Rectal smooth muscle tissue (tissue), 1 donor: ENCODE measurements around the gene SLC35G1.

Source experiments
- H3K27ac ChIP-seq: one replicate; pipeline ENCODE4 v1.7.0; 2013; ENCODE audit warnings: low read depth, low read length, inconsistent platforms
- H3K27me3 ChIP-seq: one replicate; pipeline ENCODE4 v1.7.0; 2013; ENCODE audit warnings: low read length; ENCODE audit not compliant: control insufficient read depth, insufficient read depth
- H3K36me3 ChIP-seq: one replicate; pipeline ENCODE4 v1.7.0; 2013; ENCODE audit warnings: low read length; ENCODE audit not compliant: control insufficient read depth, insufficient read depth
- H3K4me1 ChIP-seq: one replicate; pipeline ENCODE4 v1.7.0; 2013; ENCODE audit warnings: low read length; ENCODE audit not compliant: control insufficient read depth, insufficient read depth
- H3K4me3 ChIP-seq: one replicate; pipeline ENCODE4 v1.7.0; 2013; ENCODE audit warnings: low read length
- H3K9ac ChIP-seq: one replicate; pipeline ENCODE4 v1.7.0; 2013; ENCODE audit warnings: low read length

SLC35G1 gene

GRCh38 chr10:93938140-93938539 is 44.4 kb downstream of the SLC35G1 start:
- H3K27ac ChIP-seq: no peak overlapping the region
- H3K4me1 ChIP-seq: no peaks in the 10 kb centered on the region
- no peaks in the 10 kb centered on the region for H3K36me3 ChIP-seq
- no peaks in the 10 kb centered on the region for H3K27me3 ChIP-seq
- H3K4me3 ChIP-seq: no peak overlapping the region
- H3K9ac ChIP-seq: no peak overlapping the region

DNA sequence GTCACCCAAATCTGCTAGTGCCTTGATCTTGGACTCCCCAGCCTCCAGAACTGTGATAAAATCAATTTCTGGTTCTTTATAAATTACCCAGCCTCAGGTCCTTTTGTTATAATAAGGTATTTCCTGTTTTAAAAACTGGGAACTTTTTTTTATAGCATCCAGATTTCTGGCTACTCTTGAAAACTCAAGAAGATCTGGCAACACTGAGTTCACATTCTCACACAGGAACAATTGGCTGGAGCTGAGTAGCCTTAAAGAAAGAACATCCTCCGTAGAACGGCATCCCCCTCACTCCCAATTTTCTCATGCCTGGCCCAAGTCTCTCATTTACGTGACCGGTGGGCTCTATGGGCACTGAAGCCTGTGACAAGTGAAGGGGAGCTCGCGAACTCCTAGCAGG is 47.1 kb downstream of the SLC35G1 start:
- no peak overlapping the region for H3K27ac ChIP-seq
- H3K27me3 ChIP-seq: no peaks in the 10 kb centered on the region
- no peaks in the 10 kb centered on the region for H3K4me1 ChIP-seq
- no peak overlapping the region for H3K9ac ChIP-seq
- H3K4me3 ChIP-seq: no peak overlapping the region
- H3K36me3 ChIP-seq: no peaks in the 10 kb centered on the region

DNA sequence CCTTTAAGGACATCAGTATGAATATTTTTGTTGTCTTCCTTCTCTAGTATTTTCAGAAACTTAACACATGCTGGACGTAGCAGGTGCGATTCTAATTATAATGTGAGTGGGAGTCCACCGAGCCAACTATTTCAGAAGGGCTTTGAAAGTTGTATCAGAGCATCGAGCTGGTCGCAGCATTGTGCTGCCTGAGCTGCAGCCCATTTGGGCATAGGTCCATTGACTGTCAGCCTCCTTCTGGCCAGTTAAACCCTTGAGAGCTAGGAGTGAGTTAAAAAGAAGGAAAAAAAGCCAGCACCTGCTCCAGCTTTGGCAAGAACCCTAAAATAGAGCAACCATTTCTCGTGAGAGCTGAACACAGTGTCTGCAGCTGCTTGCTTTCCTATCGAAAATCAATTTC is 47.8 kb downstream of the SLC35G1 start:
- H3K27ac ChIP-seq: no peak overlapping the region

GRCh38 chr10:93945819-93946218 is 52.0 kb downstream of the SLC35G1 start:
- no peaks in the 10 kb centered on the region for H3K4me1 ChIP-seq
- H3K27me3 ChIP-seq: no peaks in the 10 kb centered on the region
- no peak overlapping the region for H3K9ac ChIP-seq
- no peak overlapping the region for H3K4me3 ChIP-seq
- H3K36me3 ChIP-seq: no peaks in the 10 kb centered on the region
- no peak overlapping the region for H3K27ac ChIP-seq

More for the DNA sequence above, 47.8 kb downstream of the SLC35G1 start:
- Histone ChIP-seq H3K4me1 (no peaks in the 10 kb centered on the region), H3K4me3 (no peak overlapping the region), H3K27me3 (no peaks in the 10 kb centered on the region), H3K9ac (no peak overlapping the region), H3K36me3 (no peaks in the 10 kb centered on the region)

DNA sequence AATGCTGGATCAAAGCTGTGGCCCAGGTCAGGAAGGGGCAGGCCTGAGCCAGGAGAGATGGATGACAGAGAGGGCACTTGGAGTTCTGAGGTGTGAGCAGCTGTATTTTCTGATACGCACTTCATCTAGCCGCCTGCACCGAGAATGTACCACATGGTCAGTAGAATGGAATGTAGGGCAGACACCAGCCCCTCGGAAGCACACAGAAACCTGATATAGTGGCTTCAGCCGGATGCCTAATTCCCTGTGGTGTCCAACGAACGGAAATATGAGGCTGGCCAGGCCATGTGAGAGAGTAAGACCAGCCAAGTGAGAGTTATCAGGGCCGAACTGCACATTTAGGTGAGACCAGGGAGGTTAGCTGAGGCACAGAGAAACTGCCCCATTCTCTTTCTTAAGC is 53.3 kb downstream of the SLC35G1 start:
- Histone ChIP-seq H3K4me3 (no peak overlapping the region), H3K4me1 (no peaks in the 10 kb centered on the region), H3K27me3 (no peaks in the 10 kb centered on the region), H3K9ac (no peak overlapping the region), H3K27ac (no peak overlapping the region), H3K36me3 (no peaks in the 10 kb centered on the region)

GRCh38 chr10:93947524-93947923 is 53.7 kb downstream of the SLC35G1 start:
- no peak overlapping the region for H3K27ac ChIP-seq
- no peaks in the 10 kb centered on the region for H3K27me3 ChIP-seq
- no peak overlapping the region for H3K4me3 ChIP-seq
- H3K4me1 ChIP-seq: no peaks in the 10 kb centered on the region
- H3K36me3 ChIP-seq: no peaks in the 10 kb centered on the region
- H3K9ac ChIP-seq: no peak overlapping the region

DNA sequence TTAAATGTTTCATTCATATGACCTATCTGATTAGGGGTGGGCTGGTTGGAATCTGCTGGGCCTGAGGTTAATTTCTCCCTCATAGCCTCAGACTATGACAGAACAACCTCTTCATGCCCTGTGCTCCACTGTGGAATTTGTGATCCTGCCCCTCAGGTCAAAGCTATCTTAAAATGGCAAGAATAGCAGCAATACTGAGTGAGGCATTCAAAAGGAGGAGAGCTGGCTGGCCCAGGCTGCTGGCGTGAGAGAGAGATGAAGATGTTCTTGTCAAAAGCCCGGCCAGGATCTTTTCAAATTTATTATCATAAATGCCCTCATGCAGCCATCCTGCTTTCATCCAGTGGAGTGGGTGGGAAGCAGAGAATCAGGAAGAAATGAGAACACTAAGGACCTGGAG is 58.1 kb downstream of the SLC35G1 start:
- H3K9ac ChIP-seq: no peak overlapping the region
- H3K4me3 ChIP-seq: no peak overlapping the region
- H3K27ac ChIP-seq: no peak overlapping the region
- no peaks in the 10 kb centered on the region for H3K4me1 ChIP-seq
- H3K36me3 ChIP-seq: no peaks in the 10 kb centered on the region
- no peaks in the 10 kb centered on the region for H3K27me3 ChIP-seq
